A549 (cell line): ENCODE data around the gene LRRC46.

Experiments used
- HDAC2 ChIP-seq: fragments of 200-600 bp; sonication (generic); IDR thresholded peaks from 2 replicates; pipeline ENCODE4 v1.6.1; 2016
- POLR2A ChIP-seq: IDR thresholded peaks from 2 replicates; pipeline ENCODE4 v1.6.1; 2012; ENCODE audit warnings: mild to moderate bottlenecking, low read length
- RAD21 ChIP-seq, 2 experiments: fragments of >200 bp in 1 of 2; sonication (Bioruptor Twin) in 1 of 2; formaldehyde crosslinking in 1 of 2; IDR thresholded peaks in 1 of 2; conservative IDR thresholded peaks in 1 of 2; 2 replicates in 1 of 2; 3 replicates in 1 of 2; pipeline ENCODE4 v1.6.1; 2012 to 2018; ENCODE audit warnings: inconsistent platforms in 1 of 2
- RFX5 ChIP-seq: fragments of 450-650 bp; IDR thresholded peaks from 2 replicates; pipeline ENCODE4 v1.7.1; 2014; ENCODE audit warnings: antibody characterized with exemption, mild to moderate bottlenecking, moderate library complexity
- RNF2 ChIP-seq: fragments of 200-600 bp; sonication (generic); IDR thresholded peaks from 2 replicates; pipeline ENCODE4 v1.6.1; 2016; ENCODE audit warnings: low read depth, mild to moderate bottlenecking, antibody characterized with exemption, moderate library complexity, borderline replicate concordance
- TP53 ChIP-seq: fragments of 250-450 bp; sonication (Bioruptor Pico); IDR thresholded peaks from 2 replicates; pipeline ENCODE4 v1.5.0; 2021; ENCODE audit warnings: mild to moderate bottlenecking, moderate library complexity
- TF ChIP-seq, protein P1 (sequence below): IDR thresholded peaks from 2 replicates; pipeline ENCODE4 v1.6.1; 2012
- TF ChIP-seq, protein P2 (sequence below): fragments of >200 bp; sonication (Bioruptor Twin); formaldehyde crosslinking; IDR thresholded peaks from 3 replicates; pipeline ENCODE4 v1.5.1; 2016

DNA sequence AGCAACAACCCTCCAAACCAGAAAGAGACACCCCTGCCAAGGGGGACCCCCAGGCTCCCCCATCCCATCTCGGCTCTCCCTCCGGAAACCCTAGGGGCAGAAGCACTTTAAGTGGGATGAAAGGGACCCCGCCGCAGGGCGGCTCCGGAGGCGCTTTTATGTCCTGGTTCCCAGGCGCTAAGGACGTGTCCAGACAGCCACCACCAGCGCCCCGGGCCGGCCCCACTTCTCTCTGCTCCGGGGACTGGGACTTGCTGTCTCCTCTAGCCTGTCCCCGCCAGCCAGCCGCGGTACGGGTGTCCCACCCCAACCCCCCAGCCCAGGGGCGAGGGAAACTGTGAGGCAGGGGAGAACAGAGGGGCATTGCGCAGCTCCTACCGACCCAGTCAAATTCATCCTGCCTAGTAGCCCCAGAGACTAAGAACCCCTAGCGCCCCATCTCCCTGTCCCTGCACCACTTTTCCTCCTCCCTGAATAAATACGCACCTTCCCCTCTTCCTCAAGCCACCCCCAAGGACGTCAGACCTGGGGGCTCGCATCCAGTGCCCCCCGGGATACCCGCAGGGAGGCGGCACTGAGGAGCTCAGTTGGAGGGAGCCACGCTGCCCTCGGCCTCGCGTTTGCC, 15.4 kb downstream of the LRRC46 start:
- TF ChIP-seq HDAC2 (no peak), RFX5 (no peak), POLR2A (no peak), RAD21 (conservative IDR thresholded peaks at IDR 0.05 in 1 of 2, IDR thresholded peaks at IDR 0.05 in 1 of 2) (no peak), TP53 (CRISPR knock-in tag) (no peak), RNF2 (no peak)
- TF ChIP-seq, protein P1, sequence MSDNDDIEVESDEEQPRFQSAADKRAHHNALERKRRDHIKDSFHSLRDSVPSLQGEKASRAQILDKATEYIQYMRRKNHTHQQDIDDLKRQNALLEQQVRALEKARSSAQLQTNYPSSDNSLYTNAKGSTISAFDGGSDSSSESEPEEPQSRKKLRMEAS = no peak
- TF ChIP-seq, protein P2, sequence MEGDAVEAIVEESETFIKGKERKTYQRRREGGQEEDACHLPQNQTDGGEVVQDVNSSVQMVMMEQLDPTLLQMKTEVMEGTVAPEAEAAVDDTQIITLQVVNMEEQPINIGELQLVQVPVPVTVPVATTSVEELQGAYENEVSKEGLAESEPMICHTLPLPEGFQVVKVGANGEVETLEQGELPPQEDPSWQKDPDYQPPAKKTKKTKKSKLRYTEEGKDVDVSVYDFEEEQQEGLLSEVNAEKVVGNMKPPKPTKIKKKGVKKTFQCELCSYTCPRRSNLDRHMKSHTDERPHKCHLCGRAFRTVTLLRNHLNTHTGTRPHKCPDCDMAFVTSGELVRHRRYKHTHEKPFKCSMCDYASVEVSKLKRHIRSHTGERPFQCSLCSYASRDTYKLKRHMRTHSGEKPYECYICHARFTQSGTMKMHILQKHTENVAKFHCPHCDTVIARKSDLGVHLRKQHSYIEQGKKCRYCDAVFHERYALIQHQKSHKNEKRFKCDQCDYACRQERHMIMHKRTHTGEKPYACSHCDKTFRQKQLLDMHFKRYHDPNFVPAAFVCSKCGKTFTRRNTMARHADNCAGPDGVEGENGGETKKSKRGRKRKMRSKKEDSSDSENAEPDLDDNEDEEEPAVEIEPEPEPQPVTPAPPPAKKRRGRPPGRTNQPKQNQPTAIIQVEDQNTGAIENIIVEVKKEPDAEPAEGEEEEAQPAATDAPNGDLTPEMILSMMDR = no peak
